Forelimb muscle (tissue), 1 donor: ENCODE measurements around the gene SLC25A1. TPM values are rescaled to one million over a fixed set of nuclear protein-coding genes. Genes with fewer than 3 reads are reported as not detected.
"Not testable (repeated sequence)": the region's sequence is repeated elsewhere in the genome, so short reads cannot be mapped to it uniquely, and the experiment has no call there.

Source experiments
- DNase-seq: peaks from one replicate; pipeline ENCODE4 v3.0.0-alpha.2; 2013; ENCODE audit warnings: low read depth
- polyA plus RNA-seq: library from polyadenylated mRNA; unstranded; fragments of 120-200 nt; gene quantifications from one replicate; pipeline ENCODE4 v1.2.1, GENCODE V29; 2013; ENCODE audit not compliant: insufficient read length

The SLC25A1 gene
- polyA plus RNA-seq, 1 donor = 17.6 TPM

GRCh38 chr22:19166421-19166820 is 12.1 kb downstream of the SLC25A1 start:
- DNase-seq = no peak

- DNase-seq = no peak
Measured at GRCh38 chr22:19164425-19164824, 14.1 kb downstream of the SLC25A1 start.

- DNase-seq = not testable (repeated sequence)
Measured at GRCh38 chr22:19158649-19159048, 19.9 kb downstream of the SLC25A1 start.

GRCh38 chr22:19156109-19156508 is 22.4 kb downstream of the SLC25A1 start:
- not testable (repeated sequence) for DNase-seq

GRCh38 chr22:19152942-19153883 is 25.3 kb downstream of the SLC25A1 start:
- DNase-seq = no peak

- DNase-seq = no peak
Measured at GRCh38 chr22:19151329-19152191, 27.0 kb downstream of the SLC25A1 start.

- no peak for DNase-seq
Measured at GRCh38 chr22:19150482-19151328, 27.8 kb downstream of the SLC25A1 start.

- DNase-seq = no peak
Measured at GRCh38 chr22:19149991-19150390, 28.5 kb downstream of the SLC25A1 start, which contains the start of gene GSC2. Gene GSC2, minus strand, starts transcription at chr22:19150292. Its CDS starts 9 bp downstream, at chr22:19150283.

GRCh38 chr22:19149047-19149883 is 29.3 kb downstream of the SLC25A1 start:
- no peak for DNase-seq

- no peak for DNase-seq
Measured at GRCh38 chr22:19148417-19149046, 30.0 kb downstream of the SLC25A1 start.

GRCh38 chr22:19147195-19147780 is 31.2 kb downstream of the SLC25A1 start:
- no peak for DNase-seq

GRCh38 chr22:19146215-19146968 is 32.1 kb downstream of the SLC25A1 start:
- DNase-seq = no peak

GRCh38 chr22:19143967-19144400 is 34.6 kb downstream of the SLC25A1 start:
- DNase-seq = no peak

GRCh38 chr22:19143212-19143611 is 35.3 kb downstream of the SLC25A1 start:
- no peak for DNase-seq

GRCh38 chr22:19142394-19142793 is 36.1 kb downstream of the SLC25A1 start:
- DNase-seq = no peak

- no peak for DNase-seq
Measured at GRCh38 chr22:19139974-19140373, 38.6 kb downstream of the SLC25A1 start.

- DNase-seq = no peak
Measured at GRCh38 chr22:19139001-19139356, 39.6 kb downstream of the SLC25A1 start.

GRCh38 chr22:19138217-19139000 is 40.1 kb downstream of the SLC25A1 start:
- DNase-seq = no peak
